HG02973 (cell line): Measurements from ENCODE around the gene ABHD4.

ENCODE experiments used
- ATAC-seq: cut with Tn5 transposase; IDR thresholded peaks from one replicate; pipeline ENCODE4 v1.9.1; 2021; ENCODE audit warnings: moderate library complexity; ENCODE audit not compliant: unreplicated experiment

Gene ABHD4

GRCh38 chr14:22657861-22658260, 59.8 kb downstream of the ABHD4 start:
- ATAC-seq = no peak

DNA sequence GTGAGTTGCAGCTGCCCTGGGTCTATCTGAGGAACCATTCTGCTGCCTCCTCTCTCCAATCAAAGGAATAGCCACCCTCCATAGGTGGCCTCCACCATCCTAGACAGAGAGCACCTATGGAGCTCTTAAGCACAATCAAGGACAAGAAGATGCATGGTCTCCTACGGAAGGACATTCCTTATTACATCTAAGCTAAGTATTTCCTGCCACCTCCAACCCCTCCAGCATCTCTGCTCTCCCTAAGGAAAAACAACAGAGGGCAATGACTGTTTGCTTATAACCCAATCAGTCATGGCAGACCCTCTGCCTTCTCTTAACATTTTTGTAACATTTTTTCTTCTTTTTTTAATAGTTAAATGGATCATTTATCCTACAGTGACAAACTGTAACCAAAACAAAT, 60.8 kb downstream of the ABHD4 start:
- ATAC-seq = no peak

GRCh38 chr14:22660654-22661053, 62.6 kb downstream of the ABHD4 start:
- no peak for ATAC-seq
